PC-3 (cell line): ENCODE data around the gene ZFAND4. TPM values are rescaled to one million over a fixed set of nuclear protein-coding genes. Genes with fewer than 3 reads are reported as not detected.

Experiments used
- ATAC-seq: fragments of 200-7000 bp; cut with Tn5 transposase; 2 replicates; pipeline ENCODE4 v1.9.1; 2020; ENCODE audit warnings: mild to moderate bottlenecking, moderate library complexity
- BruUV-seq: library from RNA; stranded (reverse); fragments of 400-500 nt; replicated peaks from 2 replicates; lab custom pipeline; 2021; lab: Mats Ljungman, UMichigan
- CTCF ChIA-PET: fragments of 300-600 bp; sonication (Branson Sonifier 250); formaldehyde crosslinking; loops from one replicate; lab custom pipeline; 2022; ENCODE audit warnings: antibody characterized with exemption; lab: Charles Lee
- POLR2A ChIA-PET: fragments of 300-600 bp; sonication (Branson Sonifier 250); formaldehyde crosslinking; loops from one replicate; lab custom pipeline; 2022; ENCODE audit warnings: antibody characterized with exemption; ENCODE audit not compliant: unreplicated experiment; lab: Charles Lee
- DNase-seq: peaks from one replicate; pipeline ENCODE4 v3.0.0-alpha.2; 2015
- H2AFZ ChIP-seq: fragments of 300-600 bp; sonication (generic); 2 replicates; pipeline ENCODE4 v1.6.0; 2016; ENCODE audit warnings: antibody characterized with exemption, low read length
- H3F3A ChIP-seq: fragments of 300-600 bp; sonication (generic); one replicate; pipeline ENCODE4 v1.6.0; 2017; ENCODE audit warnings: antibody characterized with exemption, low read length, control low read depth, mild to moderate bottlenecking; ENCODE audit not compliant: unreplicated experiment
- H3K27ac ChIP-seq: fragments of 300-600 bp; sonication (generic); 2 replicates; pipeline ENCODE4 v1.5.1; 2016; ENCODE audit warnings: mild to moderate bottlenecking, low read length
- H3K27me3 ChIP-seq: fragments of 300-600 bp; sonication (generic); 2 replicates; pipeline ENCODE4 v1.6.1; 2016; ENCODE audit warnings: low read length, mixed read lengths
- H3K36me3 ChIP-seq: fragments of 300-600 bp; sonication (generic); 2 replicates; pipeline ENCODE4 v1.6.1; 2016; ENCODE audit warnings: low read depth, mixed run types, low read length, mixed read lengths
- H3K4me1 ChIP-seq: fragments of 300-600 bp; sonication (generic); 2 replicates; pipeline ENCODE4 v1.5.1; 2016; ENCODE audit warnings: low read length; ENCODE audit not compliant: insufficient read depth
- H3K4me2 ChIP-seq: fragments of 300-600 bp; sonication (generic); 2 replicates; pipeline ENCODE4 v1.6.0; 2016; ENCODE audit warnings: low read length
- H3K4me3 ChIP-seq: fragments of 300-600 bp; sonication (generic); 2 replicates; pipeline ENCODE4 v1.5.1; 2016; ENCODE audit warnings: mild to moderate bottlenecking, low read length, mixed read lengths
- H3K79me2 ChIP-seq: fragments of 300-600 bp; sonication (generic); 2 replicates; pipeline ENCODE4 v1.6.1; 2017; ENCODE audit warnings: low read length, mixed read lengths
- H3K9ac ChIP-seq: fragments of 300-600 bp; sonication (generic); 2 replicates; pipeline ENCODE4 v1.6.0; 2016; ENCODE audit warnings: mild to moderate bottlenecking, low read length
- H3K9me2 ChIP-seq: fragments of 300-600 bp; sonication (generic); replicated peaks from 2 replicates; pipeline ENCODE4 v1.6.1; 2016; ENCODE audit warnings: mixed run types, low read length, mixed read lengths
- H3K9me3 ChIP-seq: fragments of 300-600 bp; sonication (generic); 2 replicates; pipeline ENCODE4 v1.6.1; 2016; ENCODE audit warnings: low read length, mixed read lengths
- H4K20me1 ChIP-seq: fragments of 300-600 bp; sonication (generic); 2 replicates; pipeline ENCODE4 v1.6.1; 2016; ENCODE audit warnings: low read length, mixed read lengths
- EZH2 ChIP-seq: fragments of 300-600 bp; sonication (generic); IDR thresholded peaks from one replicate; pipeline ENCODE4 v1.6.1; 2017; ENCODE audit warnings: antibody characterized with exemption, mild to moderate bottlenecking, low read length; ENCODE audit not compliant: unreplicated experiment
- EZH2phosphoT487 ChIP-seq: fragments of 300-600 bp; sonication (generic); IDR thresholded peaks from 2 replicates; pipeline ENCODE4 v1.6.1; 2018; ENCODE audit warnings: mild to moderate bottlenecking, antibody characterized with exemption, low read length, borderline replicate concordance
- intact Hi-C: fragments of 100-400 bp; cut with micrococcal nuclease; formaldehyde crosslinking; loops from 2 replicates; pipeline ENCODE4 v1.9.0; 2023
- total RNA-seq: library from RNA; depleted of rRNA; stranded (reverse); fragments of >200 nt; gene quantifications from 2 replicates; pipeline ENCODE4 v1.2.3, GENCODE V29; 2014
- TF ChIP-seq, protein P1 (sequence below): fragments of 300-600 bp; sonication (generic); conservative IDR thresholded peaks from 2 replicates; pipeline ENCODE4 v1.5.1; 2017; ENCODE audit warnings: antibody characterized with exemption, low read depth, mild to moderate bottlenecking, low read length

ZFAND4 gene
- total RNA-seq, 1 experiment from 2014 or later = 8.7 TPM

- Histone ChIP-seq H2AFZ (no peak overlapping the region), H4K20me1 (no peaks in the 10 kb centered on the region), H3K4me2 (no peak overlapping the region), H3K4me3 (no peak overlapping the region), H3K9me3 (no peaks in the 10 kb centered on the region), H3K27me3 (no peaks in the 10 kb centered on the region), H3K36me3 (no peaks in the 10 kb centered on the region), H3K4me1 (no peaks in the 10 kb centered on the region), H3K9ac (no peak overlapping the region), H3F3A (no peaks in the 10 kb centered on the region), H3K27ac (no peak overlapping the region), H3K79me2 (no peaks in the 10 kb centered on the region), H3K9me2 (no peaks in the 10 kb centered on the region)
- intact Hi-C loops = no loop called here
- ATAC-seq = no peak
- ChIA-PET POLR2A (no interaction called here), CTCF (no interaction called here)
- no peak for DNase-seq
- BruUV-seq = no TSS peak
- no peak for TF ChIP-seq EZH2phosphoT487
- no peak for TF ChIP-seq EZH2
- TF ChIP-seq, protein P1, sequence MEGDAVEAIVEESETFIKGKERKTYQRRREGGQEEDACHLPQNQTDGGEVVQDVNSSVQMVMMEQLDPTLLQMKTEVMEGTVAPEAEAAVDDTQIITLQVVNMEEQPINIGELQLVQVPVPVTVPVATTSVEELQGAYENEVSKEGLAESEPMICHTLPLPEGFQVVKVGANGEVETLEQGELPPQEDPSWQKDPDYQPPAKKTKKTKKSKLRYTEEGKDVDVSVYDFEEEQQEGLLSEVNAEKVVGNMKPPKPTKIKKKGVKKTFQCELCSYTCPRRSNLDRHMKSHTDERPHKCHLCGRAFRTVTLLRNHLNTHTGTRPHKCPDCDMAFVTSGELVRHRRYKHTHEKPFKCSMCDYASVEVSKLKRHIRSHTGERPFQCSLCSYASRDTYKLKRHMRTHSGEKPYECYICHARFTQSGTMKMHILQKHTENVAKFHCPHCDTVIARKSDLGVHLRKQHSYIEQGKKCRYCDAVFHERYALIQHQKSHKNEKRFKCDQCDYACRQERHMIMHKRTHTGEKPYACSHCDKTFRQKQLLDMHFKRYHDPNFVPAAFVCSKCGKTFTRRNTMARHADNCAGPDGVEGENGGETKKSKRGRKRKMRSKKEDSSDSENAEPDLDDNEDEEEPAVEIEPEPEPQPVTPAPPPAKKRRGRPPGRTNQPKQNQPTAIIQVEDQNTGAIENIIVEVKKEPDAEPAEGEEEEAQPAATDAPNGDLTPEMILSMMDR = no peak
Observed at GRCh38 chr10:45653454-45653853, 19.1 kb downstream of the ZFAND4 start.

DNA sequence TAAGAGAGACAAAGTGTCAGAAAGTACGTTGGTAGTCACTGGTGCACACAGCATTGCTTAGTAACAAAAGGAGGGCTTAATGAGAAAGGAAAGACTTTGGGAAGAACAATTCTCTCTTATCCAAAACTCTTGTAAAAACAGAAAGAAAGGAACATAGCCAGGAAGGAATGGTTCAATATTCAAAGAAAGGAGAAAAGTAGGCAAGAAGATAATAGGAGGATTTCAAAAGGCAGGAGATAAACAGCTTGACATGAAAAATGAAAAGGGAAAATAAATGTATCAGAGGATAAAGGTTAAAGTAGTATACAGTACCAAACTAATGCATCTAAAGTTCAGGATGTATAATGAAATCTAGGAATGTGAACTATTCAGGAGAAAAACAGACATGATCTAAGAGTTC lies 20.1 kb downstream of the ZFAND4 start:
- H3K4me2 ChIP-seq = no peak overlapping the region
- H3K9me3 ChIP-seq = no peaks in the 10 kb centered on the region
- no peak overlapping the region for H3K4me3 ChIP-seq
- no peaks in the 10 kb centered on the region for H3F3A ChIP-seq
- no peaks in the 10 kb centered on the region for H3K9me2 ChIP-seq
- CTCF ChIA-PET = no interaction called here
- POLR2A ChIA-PET = no interaction called here
- DNase-seq (no peak), ATAC-seq (no peak)
- no peak overlapping the region for H3K27ac ChIP-seq
- H2AFZ ChIP-seq = no peak overlapping the region
- H3K36me3 ChIP-seq = no peaks in the 10 kb centered on the region
- H4K20me1 ChIP-seq = no peaks in the 10 kb centered on the region
- no TSS peak for BruUV-seq
- H3K9ac ChIP-seq = no peak overlapping the region
- no peaks in the 10 kb centered on the region for H3K79me2 ChIP-seq
- intact Hi-C loops = no loop called here
- no peak for TF ChIP-seq EZH2phosphoT487
- TF ChIP-seq EZH2 = no peak
- TF ChIP-seq, protein P1 = no peak
- H3K27me3 ChIP-seq = no peaks in the 10 kb centered on the region
- H3K4me1 ChIP-seq = no peaks in the 10 kb centered on the region

- ChIA-PET CTCF (no interaction called here), POLR2A (no interaction called here)
- Histone ChIP-seq H3K9ac (no peak overlapping the region), H2AFZ (no peak overlapping the region), H3K4me1 (no peaks in the 10 kb centered on the region), H3K9me2 (no peaks in the 10 kb centered on the region), H3K4me2 (no peak overlapping the region), H3K27me3 (no peaks in the 10 kb centered on the region), H3K27ac (no peak overlapping the region), H4K20me1 (no peaks in the 10 kb centered on the region), H3K9me3 (no peaks in the 10 kb centered on the region), H3K36me3 (no peaks in the 10 kb centered on the region; the same call in 1 of the 2 replicates), H3F3A (no peaks in the 10 kb centered on the region), H3K79me2 (no peaks in the 10 kb centered on the region), H3K4me3 (no peak overlapping the region)
- TF ChIP-seq, protein P1 = no peak
- TF ChIP-seq EZH2phosphoT487 (no peak), EZH2 (no peak)
- no TSS peak for BruUV-seq
- intact Hi-C loops = no loop called here
- DNase-seq (no peak), ATAC-seq (no peak)
Observed at GRCh38 chr10:45649296-45649695, 23.3 kb downstream of the ZFAND4 start.
